ENCODE results near the gene STK38.

The STK38 gene

GRCh38 chr6:36563237-36563927 is 16.1 kb upstream of the STK38 start:
- Histone ChIP-seq H3K4me2 (ENCODE audit: low read length) (no peak overlapping the region), H3K79me2 (ENCODE audit: low read length) (no peaks in the 10 kb centered on the region), H3K27me3 (ENCODE audit: low read depth, low read length) (0 out of 2 replicates have a peak, but pooled peaks cover 4% of the 10 kb centered on the region), H3K4me3 (ENCODE audit: low read length) (no peak overlapping the region), H4K20me1 (ENCODE audit: insufficient read depth, low read length) (no peaks in the 10 kb centered on the region), H3K27ac (ENCODE audit: low read length) (no peak overlapping the region), H3K4me1 (ENCODE audit: low read length) (peaks cover under 1% of the 10 kb centered on the region; the same call in 1 of the 2 replicates), H2AFZ (ENCODE audit: low read depth, low read length) (no peak overlapping the region), H3K9me3 (ENCODE audit: insufficient read depth, low read length) (no peaks in the 10 kb centered on the region), H3K9ac (ENCODE audit: low read length) (no peak overlapping the region), H3K36me3 (replicated peaks; ENCODE audit: low read depth, low read length) (no peaks in the 10 kb centered on the region)
- TF ChIP-seq EZH2phosphoT487 (IDR thresholded peaks at IDR 0.05; ENCODE audit: low read depth), result no peak
- TF ChIP-seq, protein P1, sequence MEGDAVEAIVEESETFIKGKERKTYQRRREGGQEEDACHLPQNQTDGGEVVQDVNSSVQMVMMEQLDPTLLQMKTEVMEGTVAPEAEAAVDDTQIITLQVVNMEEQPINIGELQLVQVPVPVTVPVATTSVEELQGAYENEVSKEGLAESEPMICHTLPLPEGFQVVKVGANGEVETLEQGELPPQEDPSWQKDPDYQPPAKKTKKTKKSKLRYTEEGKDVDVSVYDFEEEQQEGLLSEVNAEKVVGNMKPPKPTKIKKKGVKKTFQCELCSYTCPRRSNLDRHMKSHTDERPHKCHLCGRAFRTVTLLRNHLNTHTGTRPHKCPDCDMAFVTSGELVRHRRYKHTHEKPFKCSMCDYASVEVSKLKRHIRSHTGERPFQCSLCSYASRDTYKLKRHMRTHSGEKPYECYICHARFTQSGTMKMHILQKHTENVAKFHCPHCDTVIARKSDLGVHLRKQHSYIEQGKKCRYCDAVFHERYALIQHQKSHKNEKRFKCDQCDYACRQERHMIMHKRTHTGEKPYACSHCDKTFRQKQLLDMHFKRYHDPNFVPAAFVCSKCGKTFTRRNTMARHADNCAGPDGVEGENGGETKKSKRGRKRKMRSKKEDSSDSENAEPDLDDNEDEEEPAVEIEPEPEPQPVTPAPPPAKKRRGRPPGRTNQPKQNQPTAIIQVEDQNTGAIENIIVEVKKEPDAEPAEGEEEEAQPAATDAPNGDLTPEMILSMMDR (IDR thresholded peaks at IDR 0.05; ENCODE audit: low read depth, low read length), result no peak

- Histone ChIP-seq H2AFZ (ENCODE audit: low read depth, low read length) (no peak overlapping the region), H3K9ac (ENCODE audit: low read length) (no peak overlapping the region), H3K4me1 (ENCODE audit: low read length) (no peaks in the 10 kb centered on the region), H3K4me3 (ENCODE audit: low read length) (no peak overlapping the region), H4K20me1 (ENCODE audit: insufficient read depth, low read length) (no peaks in the 10 kb centered on the region), H3K9me3 (ENCODE audit: insufficient read depth, low read length) (no peaks in the 10 kb centered on the region), H3K36me3 (replicated peaks; ENCODE audit: low read depth, low read length) (no peaks in the 10 kb centered on the region), H3K79me2 (ENCODE audit: low read length) (no peaks in the 10 kb centered on the region), H3K4me2 (ENCODE audit: low read length) (no peak overlapping the region), H3K27me3 (ENCODE audit: low read depth, low read length) (0 out of 2 replicates have a peak, but pooled peaks cover 4% of the 10 kb centered on the region), H3K27ac (ENCODE audit: low read length) (no peak overlapping the region)
- no peak for TF ChIP-seq EZH2phosphoT487 (IDR thresholded peaks at IDR 0.05; ENCODE audit: low read depth)
- TF ChIP-seq, protein P1 (IDR thresholded peaks at IDR 0.05; ENCODE audit: low read depth, low read length), result no peak
Measured at GRCh38 chr6:36560822-36561221, 13.5 kb upstream of the STK38 start.

- TF ChIP-seq, protein P1 (IDR thresholded peaks at IDR 0.05; ENCODE audit: low read depth, low read length), result no peak
- no peak for TF ChIP-seq EZH2phosphoT487 (IDR thresholded peaks at IDR 0.05; ENCODE audit: low read depth)
- Histone ChIP-seq H3K27ac (ENCODE audit: low read length) (no peak overlapping the region), H3K4me1 (ENCODE audit: low read length) (no peaks in the 10 kb centered on the region), H4K20me1 (ENCODE audit: insufficient read depth, low read length) (no peaks in the 10 kb centered on the region), H3K4me2 (ENCODE audit: low read length) (peak overlapping the region; percentile 6), H3K36me3 (replicated peaks; ENCODE audit: low read depth, low read length) (no peaks in the 10 kb centered on the region), H2AFZ (ENCODE audit: low read depth, low read length) (no peak overlapping the region), H3K9me3 (ENCODE audit: insufficient read depth, low read length) (no peaks in the 10 kb centered on the region), H3K79me2 (ENCODE audit: low read length) (no peaks in the 10 kb centered on the region), H3K9ac (ENCODE audit: low read length) (no peak overlapping the region), H3K27me3 (ENCODE audit: low read depth, low read length) (0 out of 2 replicates have a peak, but pooled peaks cover 4% of the 10 kb centered on the region), H3K4me3 (ENCODE audit: low read length) (no peak overlapping the region)
Measured at GRCh38 chr6:36559011-36559793, 11.9 kb upstream of the STK38 start.

DNA sequence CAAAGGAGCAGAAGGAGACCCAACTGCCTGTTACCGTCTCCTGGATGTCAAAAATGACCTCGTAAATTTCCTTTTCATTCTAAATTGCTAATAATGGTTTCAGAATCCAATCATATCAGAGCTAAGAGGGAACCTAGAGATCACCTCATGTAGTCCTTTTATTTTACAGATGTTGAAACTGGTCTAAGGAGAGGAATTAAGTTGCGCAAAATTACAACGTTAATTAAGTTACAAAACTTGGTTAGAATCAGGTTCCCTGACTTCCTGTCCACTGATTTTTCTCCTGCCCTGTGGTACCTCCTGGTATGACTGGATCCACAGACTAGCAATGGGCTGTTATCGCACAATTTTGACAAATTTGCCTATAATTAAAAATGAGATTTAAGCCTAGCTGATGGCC is 9.0 kb upstream of the STK38 start:
- Histone ChIP-seq H3K27me3 (ENCODE audit: low read depth, low read length) (0 out of 2 replicates have a peak, but pooled peaks cover 4% of the 10 kb centered on the region), H3K4me2 (ENCODE audit: low read length) (no peak overlapping the region), H2AFZ (ENCODE audit: low read depth, low read length) (no peak overlapping the region), H3K79me2 (ENCODE audit: low read length) (no peaks in the 10 kb centered on the region), H3K4me3 (ENCODE audit: low read length) (no peak overlapping the region), H3K27ac (ENCODE audit: low read length) (no peak overlapping the region), H3K4me1 (ENCODE audit: low read length) (no peaks in the 10 kb centered on the region), H3K36me3 (replicated peaks; ENCODE audit: low read depth, low read length) (no peaks in the 10 kb centered on the region), H4K20me1 (ENCODE audit: insufficient read depth, low read length) (no peaks in the 10 kb centered on the region), H3K9me3 (ENCODE audit: insufficient read depth, low read length) (no peaks in the 10 kb centered on the region), H3K9ac (ENCODE audit: low read length) (no peak overlapping the region)
- TF ChIP-seq, protein P1 (IDR thresholded peaks at IDR 0.05; ENCODE audit: low read depth, low read length), result no peak
- no peak for TF ChIP-seq EZH2phosphoT487 (IDR thresholded peaks at IDR 0.05; ENCODE audit: low read depth)

Measured in OCI-LY3 (cell line).